Fibroblast of villous mesenchyme (primary cell): ENCODE measurements around the gene B9D2. TPM values are rescaled to one million over a fixed set of nuclear protein-coding genes. Genes with fewer than 3 reads are reported as not detected.

Experiments used
- DNase-seq: peaks from one replicate; pipeline ENCODE4 v3.0.0-alpha.2; 2010; ENCODE audit warnings: low read depth
- H3K4me3 ChIP-seq: 2 replicates; pipeline ENCODE4 v1.5.1; 2011; ENCODE audit warnings: low read depth, mild to moderate bottlenecking, low read length
- CTCF ChIP-seq: IDR thresholded peaks from 2 replicates; pipeline ENCODE4 v1.5.1; 2012; ENCODE audit warnings: low read depth, mild to moderate bottlenecking, low read length; ENCODE audit not compliant: insufficient read depth
- total RNA-seq: library from RNA; depleted of rRNA; stranded (reverse); fragments of >200 nt; gene quantifications from 2 replicates; pipeline ENCODE4 v1.2.3, GENCODE V29; 2012

Gene B9D2
- total RNA-seq, 1 donor: 3.5 TPM

- TF ChIP-seq CTCF: no peak
- no peak for DNase-seq
- no peak overlapping the region for H3K4me3 ChIP-seq
These were observed 29.2 kb downstream of the B9D2 start for GRCh38 chr19:41334793-41335192.

- no peak for TF ChIP-seq CTCF
- H3K4me3 ChIP-seq: no peak overlapping the region
- DNase-seq: no peak
These were observed 31.5 kb downstream of the B9D2 start for GRCh38 chr19:41332468-41332867.

- TF ChIP-seq CTCF: no peak
- H3K4me3 ChIP-seq: no peak overlapping the region
- DNase-seq: no peak
These were observed 31.9 kb downstream of the B9D2 start for GRCh38 chr19:41332000-41332399.

- DNase-seq: no peak
- TF ChIP-seq CTCF: no peak
- no peak overlapping the region for H3K4me3 ChIP-seq
These were observed 32.8 kb downstream of the B9D2 start for GRCh38 chr19:41330946-41331678.

- H3K4me3 ChIP-seq: no peak overlapping the region
- TF ChIP-seq CTCF: no peak
- DNase-seq: no peak
These were observed 33.5 kb downstream of the B9D2 start for GRCh38 chr19:41330481-41330880.

GRCh38 chr19:41328842-41329225 is 35.1 kb downstream of the B9D2 start:
- DNase-seq: no peak
- no peak for TF ChIP-seq CTCF
- no peak overlapping the region for H3K4me3 ChIP-seq
